IMR-90 (cell line): ENCODE data around the gene LIN7B. TPM values are rescaled to one million over a fixed set of nuclear protein-coding genes. Genes with fewer than 3 reads are reported as not detected.

ENCODE experiments used
- ATAC-seq: fragments of 200-7000 bp; cut with Tn5 transposase; 2 replicates; pipeline ENCODE4 v1.9.1; 2020; ENCODE audit warnings: low read depth, mild to moderate bottlenecking, moderate library complexity
- BruUV-seq: library from RNA; stranded (reverse); fragments of 400-500 nt; replicated peaks from 2 replicates; lab custom pipeline; 2021; lab: Mats Ljungman, UMichigan
- CTCF ChIA-PET: fragments of 300-600 bp; formaldehyde crosslinking; extraction: SDS; loops from one replicate; lab custom pipeline; 2021; ENCODE audit warnings: antibody characterized with exemption; lab: Yijun Ruan, JAX
- POLR2A ChIA-PET: fragments of 300-600 bp; sonication (Branson Sonifier 250); formaldehyde crosslinking; loops from one replicate; lab custom pipeline; 2022; ENCODE audit warnings: antibody characterized with exemption; ENCODE audit not compliant: unreplicated experiment; lab: Charles Lee
- DNase-seq: peaks from one replicate; pipeline ENCODE4 v3.0.0; 2013
- H2AFZ ChIP-seq: replicated peaks from 2 replicates; pipeline ENCODE3; 2013; ENCODE audit warnings: low read length, mild to moderate bottlenecking; ENCODE audit not compliant: poor library complexity
- H2AK5ac ChIP-seq: 2 replicates; pipeline ENCODE4 v1.6.1; 2013; ENCODE audit warnings: low read depth, low read length, inconsistent platforms
- H2AK9ac ChIP-seq: replicated peaks from 2 replicates; pipeline ENCODE3; 2013; ENCODE audit warnings: mild to moderate bottlenecking, low read depth, low read length, moderate library complexity; ENCODE audit not compliant: poor library complexity
- H2BK120ac ChIP-seq: 2 replicates; pipeline ENCODE4 v1.6.1; 2013; ENCODE audit warnings: low read depth, low read length, inconsistent platforms
- H2BK15ac ChIP-seq: 3 replicates; pipeline ENCODE4 v1.6.1; 2013; ENCODE audit warnings: low read depth, low read length, inconsistent platforms
- H2BK20ac ChIP-seq: 2 replicates; pipeline ENCODE4 v1.6.1; 2013; ENCODE audit warnings: low read depth, mild to moderate bottlenecking, inconsistent platforms, low read length, moderate library complexity
- H2BK5ac ChIP-seq: 2 replicates; pipeline ENCODE4 v1.6.1; 2013; ENCODE audit warnings: mild to moderate bottlenecking, low read depth, low read length, inconsistent platforms; ENCODE audit not compliant: poor library complexity, severe bottlenecking
- H3K14ac ChIP-seq: replicated peaks from 2 replicates; pipeline ENCODE4 v1.6.1; 2013; ENCODE audit warnings: low read depth, low read length, inconsistent platforms
- H3K18ac ChIP-seq: 2 replicates; pipeline ENCODE4 v1.6.1; 2013; ENCODE audit warnings: low read depth, low read length, control low read depth
- H3K23ac ChIP-seq: 2 replicates; pipeline ENCODE4 v1.6.1; 2013; ENCODE audit warnings: low read depth, low read length, inconsistent platforms
- H3K27ac ChIP-seq: 2 replicates; pipeline ENCODE4 v1.5.1; 2013; ENCODE audit warnings: mild to moderate bottlenecking, control low read depth, low read length; ENCODE audit not compliant: insufficient read depth
- H3K27me3 ChIP-seq: 2 replicates; pipeline ENCODE4 v1.6.1; 2013; ENCODE audit warnings: low read length; ENCODE audit not compliant: control insufficient read depth, insufficient read depth
- H3K36me3 ChIP-seq: 2 replicates; pipeline ENCODE4 v1.6.1; 2013; ENCODE audit warnings: low read length, mixed read lengths; ENCODE audit not compliant: control insufficient read depth, insufficient read depth
- H3K4ac ChIP-seq: 2 replicates; pipeline ENCODE4 v1.6.1; 2013; ENCODE audit warnings: low read depth, low read length, inconsistent platforms
- H3K4me1 ChIP-seq: 2 replicates; pipeline ENCODE4 v1.6.1; 2013; ENCODE audit warnings: low read length, mixed read lengths; ENCODE audit not compliant: control insufficient read depth, insufficient read depth
- H3K4me2 ChIP-seq: 2 replicates; pipeline ENCODE4 v1.6.1; 2013; ENCODE audit warnings: low read depth, mild to moderate bottlenecking, control low read depth, low read length, moderate library complexity
- H3K4me3 ChIP-seq: 2 replicates; pipeline ENCODE4 v1.5.1; 2013; ENCODE audit warnings: low read depth, mild to moderate bottlenecking, control low read depth, low read length, moderate library complexity; ENCODE audit not compliant: insufficient read depth
- H3K56ac ChIP-seq: 2 replicates; pipeline ENCODE4 v1.6.1; 2013; ENCODE audit warnings: low read length, inconsistent platforms; ENCODE audit not compliant: insufficient read depth; ENCODE audit errors: extremely low read depth
- H3K79me1 ChIP-seq, 2 experiments: 2 replicates each; pipeline ENCODE4 v1.6.1; 2013; ENCODE audit warnings: low read length in 2 of 2, inconsistent platforms in 1 of 2, low read depth in 1 of 2
- H3K9ac ChIP-seq: 2 replicates; pipeline ENCODE4 v1.6.1; 2013; ENCODE audit warnings: low read depth, low read length, control low read depth
- H3K9me1 ChIP-seq: 2 replicates; pipeline ENCODE4 v1.6.1; 2013; ENCODE audit warnings: low read length, inconsistent platforms; ENCODE audit not compliant: insufficient read depth
- H3K9me3 ChIP-seq: 2 replicates; pipeline ENCODE4 v1.6.1; 2013; ENCODE audit warnings: low read length; ENCODE audit not compliant: control insufficient read depth, insufficient read depth
- H4K20me1 ChIP-seq: 2 replicates; pipeline ENCODE4 v1.6.1; 2013; ENCODE audit warnings: low read length, inconsistent platforms; ENCODE audit not compliant: insufficient read depth
- H4K5ac ChIP-seq: 2 replicates; pipeline ENCODE4 v1.6.1; 2013; ENCODE audit warnings: mild to moderate bottlenecking, low read depth, low read length, control low read depth
- H4K8ac ChIP-seq, 2 experiments: 2 replicates each; pipeline ENCODE4 v1.6.1; 2013; ENCODE audit warnings: low read depth in 2 of 2, low read length in 2 of 2, control low read depth in 1 of 2, inconsistent platforms in 1 of 2
- H4K91ac ChIP-seq: 2 replicates; pipeline ENCODE4 v1.6.1; 2013; ENCODE audit warnings: low read depth, low read length, inconsistent platforms; ENCODE audit not compliant: insufficient read depth
- MAFK ChIP-seq: IDR thresholded peaks from 2 replicates; pipeline ENCODE4 v1.6.1; 2012; ENCODE audit warnings: low read depth, low read length, improper control_type of control experiment
- WGBS, 2 experiments: methylation state at CpG; one replicate each; pipeline versions ENCODE4 v1.1.5 to v1.1.7; 2013; ENCODE audit warnings: missing lambda C conversion rate in 2 of 2; ENCODE audit not compliant: insufficient read length in 1 of 2; ENCODE audit errors: extremely low coverage in 2 of 2; 5-methylcytosine and 5-hydroxymethylcytosine counted together
- dilution Hi-C: fragments of 300-500 bp; cut with HindIII; formaldehyde crosslinking; loops from one replicate; pipeline ENCODE4 v1.14.3; 2018; ENCODE audit warnings: low sequenced_read_pairs; ENCODE audit not compliant: unreplicated experiment
- in situ Hi-C: fragments of 300-500 bp; cut with MboI; formaldehyde crosslinking; loops from 3 replicates; pipeline ENCODE4 v1.14.3; 2019; ENCODE audit warnings: low sequenced_read_pairs, inconsistent platforms, mixed read lengths
- intact Hi-C: fragments of 100-400 bp; cut with micrococcal nuclease; formaldehyde crosslinking; loops from 2 replicates; pipeline ENCODE4 v1.10.0; 2022
- polyA plus RNA-seq, 3 experiments: library from polyadenylated mRNA; depleted of rRNA; stranded (reverse); fragments of >200 nt; gene quantifications; 2 replicates each; pipeline ENCODE4 v1.2.3, GENCODE V29; 2012; ENCODE audit warnings: low replicate concordance in 1 of 3
- total RNA-seq: library from RNA; depleted of rRNA; stranded (reverse); fragments of >200 nt; gene quantifications from 2 replicates; pipeline ENCODE4 v1.2.3, GENCODE V29; 2012
- TF ChIP-seq, protein P1 (sequence below): fragments of 150-350 bp; IDR thresholded peaks from 2 replicates; pipeline ENCODE4 v1.6.1; 2017; ENCODE audit warnings: mild to moderate bottlenecking, antibody characterized with exemption, low read length, low read depth

LIN7B gene
- total and polyA plus RNA-seq, 2 of the 4 experiments (the other 2 are of a cell fraction): 3.8 to 8.0 TPM

DNA sequence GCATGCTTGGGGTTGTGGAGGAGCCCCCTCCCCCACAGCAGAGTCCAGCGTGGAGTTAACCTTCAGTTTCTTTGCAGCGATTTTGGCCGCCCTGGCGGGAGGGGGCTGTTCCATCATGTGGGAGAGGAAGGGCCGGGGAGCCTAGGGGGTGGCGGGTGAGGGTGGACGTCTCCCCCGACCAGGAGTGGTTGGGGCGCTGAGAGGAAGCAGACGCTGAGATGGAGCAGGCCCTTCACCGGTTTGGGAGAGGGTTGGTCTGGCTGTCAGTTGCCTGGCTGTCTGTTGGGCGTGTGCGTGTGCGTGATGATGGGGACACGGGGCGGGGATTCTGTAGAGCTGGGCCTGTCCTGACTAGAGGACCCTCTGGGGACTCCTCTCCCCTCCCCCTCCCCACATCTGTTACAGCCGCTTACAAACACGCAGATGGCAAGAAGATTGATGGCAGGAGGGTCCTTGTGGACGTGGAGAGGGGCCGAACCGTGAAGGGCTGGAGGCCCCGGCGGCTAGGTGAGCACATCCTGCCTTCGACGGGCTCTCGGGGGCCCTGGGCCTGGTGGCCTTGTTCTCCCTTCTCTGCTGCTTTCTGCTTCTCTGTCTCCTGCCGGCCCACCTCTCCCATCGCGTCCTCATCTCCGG is 9.8 kb upstream of the LIN7B start:
- Histone ChIP-seq H3K79me1 (peaks cover 23 to 59% of the 10 kb centered on the region in 2 experiments), H3K23ac (no peak overlapping the region), H3K9ac (no peak overlapping the region), H3K18ac (no peak overlapping the region), H2BK5ac (no peak overlapping the region), H2AFZ (no peak overlapping the region), H2AK9ac (no peak overlapping the region), H3K56ac (no peak overlapping the region), H2BK120ac (no peak overlapping the region), H3K36me3 (peaks cover 81% of the 10 kb centered on the region), H2AK5ac (no peak overlapping the region), H3K27me3 (no peaks in the 10 kb centered on the region), H3K14ac (no peak overlapping the region), H4K5ac (no peak overlapping the region), H4K91ac (no peak overlapping the region), H2BK15ac (no peak overlapping the region), H3K4me1 (no peaks in the 10 kb centered on the region), H3K4me3 (no peak overlapping the region), H2BK20ac (no peak overlapping the region), H3K27ac (no peak overlapping the region), H3K9me3 (no peaks in the 10 kb centered on the region), H3K4me2 (no peak overlapping the region), H3K9me1 (no peaks in the 10 kb centered on the region), H4K8ac (no peak overlapping the region), H3K4ac (no peak overlapping the region), H4K20me1 (peaks cover 48% of the 10 kb centered on the region)
- intact Hi-C loops: no loop called here
- 70% methylated on average over 2 of the region's 30 CpGs; no CpG with 5 or more reads in 1 of the 2 experiments for WGBS, 2 experiments
- BruUV-seq: no TSS peak
- TF ChIP-seq, protein P1, sequence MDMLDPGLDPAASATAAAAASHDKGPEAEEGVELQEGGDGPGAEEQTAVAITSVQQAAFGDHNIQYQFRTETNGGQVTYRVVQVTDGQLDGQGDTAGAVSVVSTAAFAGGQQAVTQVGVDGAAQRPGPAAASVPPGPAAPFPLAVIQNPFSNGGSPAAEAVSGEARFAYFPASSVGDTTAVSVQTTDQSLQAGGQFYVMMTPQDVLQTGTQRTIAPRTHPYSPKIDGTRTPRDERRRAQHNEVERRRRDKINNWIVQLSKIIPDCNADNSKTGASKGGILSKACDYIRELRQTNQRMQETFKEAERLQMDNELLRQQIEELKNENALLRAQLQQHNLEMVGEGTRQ: no peak
- no peak for TF ChIP-seq MAFK
- ChIA-PET POLR2A (no interaction called here), CTCF (no interaction called here)
- in situ Hi-C loops: no loop called here
- DNase-seq (no peak), ATAC-seq (no peak)
- dilution Hi-C loops: no loop called here
